Activated naive CD8-positive, alpha-beta T cell treated with anti-CD3 and anti-CD28 coated beads, Interleukin-2, amount 50 U/mL, for 16 hours (primary cell): Measurements from ENCODE around the gene MFAP3L.

ENCODE experiments used
- DNase-seq: peaks from one replicate; pipeline ENCODE4 v3.0.0-alpha.2; 2020; ENCODE audit warnings: low read depth, low spot score

MFAP3L gene

GRCh38 chr4:169941141-169941540 is 85.1 kb downstream of the MFAP3L start:
- no peak for DNase-seq

DNA sequence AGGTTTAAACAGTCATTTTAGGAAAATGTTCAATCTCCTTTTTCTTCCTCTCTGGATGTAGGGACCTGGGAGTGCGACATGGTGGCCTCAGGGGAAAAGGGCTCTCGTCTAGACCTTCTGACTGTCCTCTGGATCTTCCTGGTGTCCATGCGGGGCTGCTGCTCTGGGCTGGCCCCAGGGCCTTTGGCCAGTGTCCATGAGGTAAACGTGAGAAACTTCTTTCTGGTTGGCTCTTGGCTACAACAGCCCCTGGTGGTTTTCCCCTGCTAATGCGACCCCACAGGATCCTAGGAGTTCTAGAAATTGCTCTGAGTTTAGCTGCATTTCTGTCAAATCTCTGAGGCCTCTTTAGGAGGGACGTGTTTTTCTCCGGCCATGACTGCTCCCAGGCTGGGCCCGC is 85.7 kb downstream of the MFAP3L start:
- no peak for DNase-seq
